DND-41 (cell line): ENCODE measurements around the gene UHRF1.

Experiments used
- ATAC-seq: fragments of 200-7000 bp; cut with Tn5 transposase; 3 replicates; pipeline ENCODE4 v1.9.1; 2021; ENCODE audit warnings: low read depth; ENCODE audit not compliant: insufficient read depth
- DNase-seq: peaks from one replicate; pipeline ENCODE4 v3.0.0-alpha.2; 2020
- H2AFZ ChIP-seq: 2 replicates; pipeline ENCODE4 v1.6.0; 2012; ENCODE audit warnings: low read depth, low read length
- H3K27ac ChIP-seq: 2 replicates; pipeline ENCODE4 v1.5.1; 2012; ENCODE audit warnings: low read length, inconsistent platforms
- H3K27me3 ChIP-seq: fragments of 200-600 bp; sonication (generic); 2 replicates; pipeline ENCODE4 v1.6.0; 2012; ENCODE audit warnings: low read length, mild to moderate bottlenecking, inconsistent platforms; ENCODE audit not compliant: insufficient read depth, poor library complexity
- H3K36me3 ChIP-seq: 2 replicates; pipeline ENCODE4 v1.5.1; 2012; ENCODE audit warnings: low read length, inconsistent platforms; ENCODE audit not compliant: insufficient read depth
- H3K4me1 ChIP-seq: 2 replicates; pipeline ENCODE4 v1.5.1; 2012; ENCODE audit warnings: mild to moderate bottlenecking, low read length; ENCODE audit not compliant: insufficient read depth
- H3K4me2 ChIP-seq: 2 replicates; pipeline ENCODE4 v1.6.0; 2012; ENCODE audit warnings: mild to moderate bottlenecking, moderate library complexity, low read length, inconsistent platforms; ENCODE audit not compliant: insufficient read depth
- H3K4me3 ChIP-seq, 2 experiments: fragments of 200-600 bp in 1 of 2; shearing (Covaris generic) in 1 of 2; 2 replicates each; pipeline ENCODE4 v1.5.1; 2012 to 2016; ENCODE audit warnings: inconsistent platforms in 2 of 2, low read length in 2 of 2, mild to moderate bottlenecking in 2 of 2, low read depth in 1 of 2, moderate library complexity in 1 of 2
- H3K79me2 ChIP-seq: 2 replicates; pipeline ENCODE4 v1.6.0; 2012; ENCODE audit warnings: low read length, inconsistent platforms; ENCODE audit not compliant: insufficient read depth
- H3K9ac ChIP-seq: 2 replicates; pipeline ENCODE4 v1.6.0; 2012; ENCODE audit warnings: low read depth, mild to moderate bottlenecking, inconsistent platforms, low read length, moderate library complexity
- H3K9me3 ChIP-seq: 2 replicates; pipeline ENCODE4 v1.5.1; 2012; ENCODE audit warnings: low read length, moderate library complexity, mild to moderate bottlenecking, inconsistent platforms; ENCODE audit not compliant: insufficient read depth, severe bottlenecking
- H4K20me1 ChIP-seq: 2 replicates; pipeline ENCODE4 v1.6.0; 2012; ENCODE audit warnings: low read length; ENCODE audit not compliant: insufficient read depth
- EZH2 ChIP-seq: IDR thresholded peaks from 3 replicates; pipeline ENCODE4 v1.6.1; 2012; ENCODE audit warnings: borderline replicate concordance, low read depth, mild to moderate bottlenecking, moderate library complexity, low read length, inconsistent platforms; ENCODE audit not compliant: severe bottlenecking
- TF ChIP-seq, protein P1 (sequence below): IDR thresholded peaks from 2 replicates; pipeline ENCODE4 v1.5.1; 2012; ENCODE audit warnings: borderline replicate concordance, low read length, moderate library complexity, mild to moderate bottlenecking; ENCODE audit not compliant: poor library complexity, severe bottlenecking; ENCODE audit errors: extremely low read depth

The UHRF1 gene

DNA sequence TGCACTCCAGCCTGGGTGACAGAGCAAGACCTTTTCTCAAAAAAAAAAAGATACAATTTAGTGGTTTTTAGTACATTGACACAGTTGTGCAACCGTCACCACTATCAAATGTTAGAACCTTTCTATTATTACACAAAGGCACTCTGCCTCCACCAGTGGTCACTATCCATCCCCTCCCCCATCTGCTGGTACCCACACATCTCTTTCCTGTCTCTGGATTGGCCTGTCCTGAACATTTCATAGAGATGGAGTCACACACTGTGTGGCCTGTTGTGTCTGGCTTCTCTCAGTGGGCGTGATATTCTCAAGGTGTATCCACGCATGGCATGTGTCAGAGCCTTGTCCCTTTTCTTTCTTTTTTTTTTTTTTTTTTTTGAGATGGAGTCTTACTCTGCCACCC lies 70.8 kb downstream of the UHRF1 start:
- H3K9ac ChIP-seq = no peak overlapping the region
- TF ChIP-seq, protein P1, sequence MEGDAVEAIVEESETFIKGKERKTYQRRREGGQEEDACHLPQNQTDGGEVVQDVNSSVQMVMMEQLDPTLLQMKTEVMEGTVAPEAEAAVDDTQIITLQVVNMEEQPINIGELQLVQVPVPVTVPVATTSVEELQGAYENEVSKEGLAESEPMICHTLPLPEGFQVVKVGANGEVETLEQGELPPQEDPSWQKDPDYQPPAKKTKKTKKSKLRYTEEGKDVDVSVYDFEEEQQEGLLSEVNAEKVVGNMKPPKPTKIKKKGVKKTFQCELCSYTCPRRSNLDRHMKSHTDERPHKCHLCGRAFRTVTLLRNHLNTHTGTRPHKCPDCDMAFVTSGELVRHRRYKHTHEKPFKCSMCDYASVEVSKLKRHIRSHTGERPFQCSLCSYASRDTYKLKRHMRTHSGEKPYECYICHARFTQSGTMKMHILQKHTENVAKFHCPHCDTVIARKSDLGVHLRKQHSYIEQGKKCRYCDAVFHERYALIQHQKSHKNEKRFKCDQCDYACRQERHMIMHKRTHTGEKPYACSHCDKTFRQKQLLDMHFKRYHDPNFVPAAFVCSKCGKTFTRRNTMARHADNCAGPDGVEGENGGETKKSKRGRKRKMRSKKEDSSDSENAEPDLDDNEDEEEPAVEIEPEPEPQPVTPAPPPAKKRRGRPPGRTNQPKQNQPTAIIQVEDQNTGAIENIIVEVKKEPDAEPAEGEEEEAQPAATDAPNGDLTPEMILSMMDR = no peak
- TF ChIP-seq EZH2 = no peak
- H4K20me1 ChIP-seq = peaks cover 69% of the 10 kb centered on the region
- H3K79me2 ChIP-seq = peaks cover 95% of the 10 kb centered on the region
- no peak overlapping the region for H3K4me3 ChIP-seq
- H3K4me2 ChIP-seq = no peak overlapping the region
- H3K27me3 ChIP-seq = no peaks in the 10 kb centered on the region
- H3K27ac ChIP-seq = no peak overlapping the region
- peaks cover 4% of the 10 kb centered on the region; the same call in 1 of the 2 replicates for H3K4me1 ChIP-seq
- no peak for ATAC-seq
- no peak overlapping the region for H2AFZ ChIP-seq
- H3K36me3 ChIP-seq = peaks cover 24% of the 10 kb centered on the region
- DNase-seq = no peak
- H3K9me3 ChIP-seq = no peaks in the 10 kb centered on the region

DNA sequence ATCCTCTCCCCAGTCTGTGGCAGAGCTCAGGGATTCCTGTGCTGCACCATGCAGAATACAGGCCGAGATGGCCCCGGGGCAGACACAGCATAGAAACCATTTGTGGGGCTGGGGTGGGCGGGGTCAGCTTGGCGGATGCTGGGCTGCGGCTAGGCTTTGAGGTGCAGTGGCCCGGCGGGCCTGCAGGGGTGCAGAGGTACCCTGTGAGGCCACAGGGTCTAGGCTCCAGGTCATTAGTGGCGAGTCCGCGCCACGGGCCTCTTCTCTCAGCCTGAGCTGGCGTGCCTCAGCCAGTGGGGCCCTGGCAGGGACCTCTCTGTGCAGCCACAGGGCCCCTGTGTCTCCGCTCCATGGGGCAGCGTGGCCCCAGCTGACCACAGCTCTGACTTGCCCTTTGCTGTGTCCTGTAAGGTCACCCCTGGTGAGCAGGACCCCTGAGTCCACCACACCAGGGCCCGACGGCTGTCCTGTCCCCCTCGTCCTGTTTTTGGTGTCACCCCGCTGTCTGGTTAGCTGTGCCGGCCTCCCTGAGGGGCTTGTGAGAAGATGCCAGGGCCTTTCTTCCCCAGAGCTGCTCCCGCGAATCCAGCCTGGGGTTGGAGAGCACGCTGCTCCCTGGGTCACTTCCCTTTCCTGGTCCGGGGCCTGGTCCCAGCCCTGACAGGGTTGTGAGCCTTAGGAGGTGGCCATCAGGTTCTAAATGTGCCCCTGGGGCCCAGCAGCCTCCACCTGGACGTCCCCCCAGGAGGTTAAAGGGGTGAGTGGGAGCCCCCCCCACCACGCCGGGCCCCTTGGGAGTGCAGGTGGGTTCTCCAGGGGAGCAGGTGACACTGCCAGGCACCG lies 71.8 kb downstream of the UHRF1 start:
- DNase-seq = no peak
- Histone ChIP-seq H4K20me1 (peaks cover 72% of the 10 kb centered on the region), H3K4me1 (peaks cover 4% of the 10 kb centered on the region; the same call in 1 of the 2 replicates), H3K36me3 (peaks cover 24% of the 10 kb centered on the region), H3K4me2 (no peak overlapping the region), H3K9ac (no peak overlapping the region), H3K27me3 (no peaks in the 10 kb centered on the region), H3K9me3 (no peaks in the 10 kb centered on the region), H3K79me2 (peaks cover 95% of the 10 kb centered on the region), H3K4me3 (no peak overlapping the region), H2AFZ (no peak overlapping the region), H3K27ac (no peak overlapping the region)
- TF ChIP-seq, protein P1 = no peak
- TF ChIP-seq EZH2 = no peak
- ATAC-seq = no peak

DNA sequence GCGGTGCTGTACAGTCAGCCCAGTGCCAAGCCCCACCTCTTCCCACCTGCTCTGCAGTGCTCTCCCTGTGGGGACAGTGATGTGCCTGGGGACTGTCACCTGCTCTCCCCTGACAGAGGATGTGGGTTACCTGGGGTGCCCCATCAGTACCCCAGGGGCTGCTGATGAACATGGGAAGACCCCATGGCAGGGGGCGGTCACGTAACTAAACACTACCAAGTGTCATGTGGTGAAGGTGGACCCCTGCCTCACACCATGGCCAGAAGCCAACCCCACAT lies 72.3 kb downstream of the UHRF1 start:
- H3K36me3 ChIP-seq = peaks cover 19% of the 10 kb centered on the region
- no peak overlapping the region for H3K4me3 ChIP-seq
- no peak overlapping the region for H3K9ac ChIP-seq
- TF ChIP-seq EZH2 = no peak
- TF ChIP-seq, protein P1 = no peak
- H4K20me1 ChIP-seq = peaks cover 72% of the 10 kb centered on the region
- no peak overlapping the region for H3K4me2 ChIP-seq
- H2AFZ ChIP-seq = no peak overlapping the region
- H3K27ac ChIP-seq = no peak overlapping the region
- peaks cover 4% of the 10 kb centered on the region; the same call in 1 of the 2 replicates for H3K4me1 ChIP-seq
- no peaks in the 10 kb centered on the region for H3K9me3 ChIP-seq
- peaks cover 95% of the 10 kb centered on the region for H3K79me2 ChIP-seq
- ATAC-seq = peak; percentile 35; the same call in 1 of the 3 replicates
- DNase-seq = no peak
- no peaks in the 10 kb centered on the region for H3K27me3 ChIP-seq
